Sigmoid colon (tissue), 4 donors: ENCODE data around the gene MICAL2.

Experiments used
- CTCF ChIP-seq, 4 experiments: fragments of 450-650 bp in 3 of 4; fragments of 200-600 bp in 1 of 4; IDR thresholded peaks; one replicate each; pipeline ENCODE4 v1.5.1; 2016 to 2019; ENCODE audit warnings: antibody characterized with exemption in 4 of 4, mild to moderate bottlenecking in 3 of 4, moderate library complexity in 2 of 4
- EP300 ChIP-seq, 4 donors: sonication (generic); formaldehyde crosslinking; IDR thresholded peaks; one replicate each; pipeline ENCODE4 v1.6.1; 2017; ENCODE audit warnings: antibody characterized with exemption in 4 of 4
- POLR2A ChIP-seq, 2 donors: fragments of 450-650 bp; IDR thresholded peaks; one replicate each; pipeline ENCODE4 v1.6.1; 2016; ENCODE audit warnings: antibody characterized with exemption in 2 of 2, mild to moderate bottlenecking in 2 of 2, moderate library complexity in 2 of 2

- TF ChIP-seq POLR2A (IDR thresholded peaks at IDR 0.05) (no peak), CTCF (IDR thresholded peaks at IDR 0.05) (no peak), EP300 (IDR thresholded peaks at IDR 0.05) (no peak)
Measured at GRCh38 chr11:12216671-12217374, 106.4 kb downstream of the MICAL2 start.
